GM18499 (cell line): ENCODE data around the gene RPS19BP1.
"Not testable (repeated sequence)": the region's sequence is repeated elsewhere in the genome, so short reads cannot be mapped to it uniquely, and the experiment has no call there.

ENCODE experiments used
- ATAC-seq: cut with Tn5 transposase; IDR thresholded peaks from one replicate; pipeline ENCODE4 v1.9.1; 2021; ENCODE audit warnings: moderate number of reproducible peaks; ENCODE audit not compliant: insufficient read depth, unreplicated experiment

Gene RPS19BP1

DNA sequence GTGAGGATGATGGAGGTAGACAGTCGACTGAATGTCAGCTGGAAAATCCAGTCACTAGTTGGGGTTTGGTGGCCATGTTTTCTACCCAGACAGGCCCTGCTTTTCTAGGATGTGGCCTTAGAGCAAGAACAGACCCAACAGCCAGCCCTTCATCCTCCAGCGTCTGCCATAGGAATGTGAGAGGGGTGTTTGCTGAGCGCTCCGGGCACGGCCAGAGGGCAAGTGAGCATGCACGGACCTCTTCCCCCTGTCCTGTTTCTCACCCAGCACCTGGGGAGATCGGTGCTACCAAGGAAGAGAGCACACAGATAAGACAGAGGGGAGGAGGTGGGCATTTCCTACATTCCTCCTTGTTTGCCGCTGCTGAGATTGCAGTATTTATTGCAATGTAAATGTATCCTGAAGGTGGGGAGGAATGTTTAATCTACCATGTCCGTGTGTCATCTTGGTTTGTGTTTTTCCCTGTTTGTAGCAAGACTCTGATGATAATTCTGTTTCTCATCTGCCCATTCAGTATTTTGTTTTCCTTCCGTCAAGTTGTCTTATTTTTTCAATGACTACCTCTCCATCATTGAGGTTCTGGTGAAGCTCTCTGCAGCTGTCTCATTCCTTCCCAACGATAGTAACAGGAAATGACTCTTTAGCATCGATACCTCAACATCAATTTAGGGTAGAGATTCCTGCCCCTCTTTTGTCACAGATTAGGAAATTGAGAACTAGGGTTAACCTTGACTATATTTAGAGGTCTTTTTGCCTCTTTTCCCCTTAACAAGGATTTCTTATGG lies 17.1 kb downstream of the RPS19BP1 start:
- no peak for ATAC-seq

DNA sequence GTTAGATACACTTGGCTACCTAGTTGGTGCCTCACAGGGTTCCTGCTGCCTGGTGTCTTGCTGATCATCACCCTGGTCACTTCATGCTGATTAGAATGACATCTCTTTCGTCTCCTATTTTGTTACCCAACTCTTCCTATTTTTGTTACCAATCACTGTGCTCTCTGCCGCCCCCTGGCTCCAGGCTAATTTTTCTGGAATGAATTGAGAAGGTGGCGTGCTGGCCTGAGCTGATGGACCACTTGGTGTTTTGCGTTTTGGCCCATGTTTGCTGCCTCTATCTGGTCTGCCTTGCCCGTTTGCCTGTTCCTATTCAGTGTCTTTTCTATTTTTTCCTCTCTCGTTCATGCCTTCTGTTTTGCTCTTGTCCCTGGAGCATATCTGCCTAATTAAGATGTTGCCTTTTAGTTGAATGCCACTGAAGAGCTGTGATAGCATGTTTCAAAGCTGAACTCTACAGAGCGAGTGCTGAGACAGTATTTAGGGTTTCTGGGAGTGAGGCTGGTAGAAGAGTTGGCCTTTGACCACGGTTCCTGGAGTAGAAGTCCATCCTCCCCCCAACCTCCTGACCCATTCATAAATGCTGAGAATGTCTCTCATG lies 18.1 kb downstream of the RPS19BP1 start:
- no peak for ATAC-seq

DNA sequence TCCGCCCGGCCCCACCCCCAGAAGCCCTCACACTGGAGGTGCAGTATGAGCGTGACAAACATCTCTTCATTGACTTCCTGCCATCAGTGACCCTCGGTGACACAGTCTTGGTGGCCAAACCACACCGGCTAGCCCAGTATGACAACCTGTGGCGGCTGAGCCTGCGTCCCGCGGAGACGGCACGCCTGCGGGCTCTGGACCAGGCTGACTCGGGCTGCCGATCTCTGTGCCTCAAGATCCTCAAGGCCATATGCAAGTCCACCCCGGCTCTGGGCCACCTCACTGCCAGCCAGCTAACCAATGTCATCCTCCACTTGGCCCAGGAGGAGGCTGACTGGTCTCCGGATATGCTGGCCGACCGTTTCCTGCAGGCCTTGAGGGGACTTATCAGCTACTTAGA lies 18.8 kb downstream of the RPS19BP1 start:
- no peak for ATAC-seq

- ATAC-seq, result no peak
Measured at GRCh38 chr22:39512026-39512425, 20.5 kb downstream of the RPS19BP1 start.

- no peak for ATAC-seq
Measured at GRCh38 chr22:39511226-39511625, 21.3 kb downstream of the RPS19BP1 start.

DNA sequence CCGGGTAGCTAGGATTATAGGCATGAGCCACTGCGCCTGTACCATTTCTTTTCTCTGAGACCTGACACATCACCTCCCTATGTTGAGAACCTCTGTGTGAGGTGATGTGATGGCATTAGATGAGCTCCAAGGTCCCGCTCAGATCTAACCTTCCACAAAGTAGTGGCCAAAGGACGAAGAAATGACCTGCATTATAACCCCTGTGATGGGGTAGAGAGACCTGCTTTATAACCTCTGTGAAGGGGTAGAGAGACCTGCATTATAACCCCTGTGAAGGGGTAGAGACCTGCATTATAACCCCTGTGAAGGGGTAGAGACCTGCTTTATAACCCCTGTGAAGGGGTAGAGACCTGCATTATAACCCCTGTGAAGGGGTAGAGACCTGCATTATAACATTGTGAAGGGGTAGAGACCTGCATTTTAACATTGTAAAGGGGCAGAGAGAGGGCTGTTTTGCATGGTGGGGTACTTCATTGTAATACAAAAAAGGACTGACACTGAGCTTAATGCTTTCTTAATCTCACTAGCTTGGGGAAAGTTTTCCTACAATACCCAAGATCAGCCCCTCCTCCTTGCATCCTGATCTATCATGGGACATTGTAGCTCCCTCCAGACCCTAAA lies 21.9 kb downstream of the RPS19BP1 start:
- no peak for ATAC-seq

DNA sequence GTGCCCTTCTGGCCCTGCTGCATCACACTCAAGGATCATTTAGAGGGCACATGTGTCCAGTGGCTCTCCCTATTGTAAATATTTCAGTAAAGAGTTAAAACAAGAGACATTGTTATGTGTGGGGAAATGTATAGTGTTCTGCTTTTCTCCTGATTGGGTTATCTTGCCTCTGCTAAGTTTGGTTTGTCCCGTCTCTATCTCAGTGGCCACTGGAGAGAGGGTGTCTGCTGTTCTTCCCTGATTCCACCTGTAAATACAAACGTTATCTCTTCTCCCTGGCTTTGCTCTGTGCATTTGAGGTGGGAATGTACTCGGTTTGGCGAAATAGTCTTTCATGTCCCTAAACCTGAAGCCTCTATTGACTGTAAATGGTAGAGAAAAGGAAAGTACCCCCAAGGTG lies 24.2 kb downstream of the RPS19BP1 start:
- no peak for ATAC-seq

GRCh38 chr22:39507021-39507420 lies 25.5 kb downstream of the RPS19BP1 start:
- ATAC-seq, result not testable (repeated sequence)

GRCh38 chr22:39504071-39504470 lies 28.5 kb downstream of the RPS19BP1 start:
- no peak for ATAC-seq

DNA sequence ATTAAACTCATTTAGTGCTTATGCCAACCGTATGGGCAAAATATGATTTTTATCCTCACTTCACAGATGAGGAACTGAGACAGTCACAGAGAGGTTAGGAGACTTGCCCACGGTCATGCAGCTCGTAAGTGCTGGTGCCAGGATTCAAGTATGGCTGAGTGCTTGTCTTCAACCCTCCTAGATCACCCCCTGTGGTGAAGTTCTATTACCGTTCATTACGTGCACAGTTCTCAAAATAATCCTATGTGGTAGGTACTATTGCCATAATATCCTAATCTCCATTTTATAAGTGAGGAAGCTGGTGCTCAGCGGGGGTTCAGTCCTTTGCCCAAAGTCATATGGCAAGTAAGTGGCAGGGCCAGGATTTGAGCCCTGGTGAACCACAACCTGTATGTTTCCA lies 28.9 kb downstream of the RPS19BP1 start:
- no peak for ATAC-seq

DNA sequence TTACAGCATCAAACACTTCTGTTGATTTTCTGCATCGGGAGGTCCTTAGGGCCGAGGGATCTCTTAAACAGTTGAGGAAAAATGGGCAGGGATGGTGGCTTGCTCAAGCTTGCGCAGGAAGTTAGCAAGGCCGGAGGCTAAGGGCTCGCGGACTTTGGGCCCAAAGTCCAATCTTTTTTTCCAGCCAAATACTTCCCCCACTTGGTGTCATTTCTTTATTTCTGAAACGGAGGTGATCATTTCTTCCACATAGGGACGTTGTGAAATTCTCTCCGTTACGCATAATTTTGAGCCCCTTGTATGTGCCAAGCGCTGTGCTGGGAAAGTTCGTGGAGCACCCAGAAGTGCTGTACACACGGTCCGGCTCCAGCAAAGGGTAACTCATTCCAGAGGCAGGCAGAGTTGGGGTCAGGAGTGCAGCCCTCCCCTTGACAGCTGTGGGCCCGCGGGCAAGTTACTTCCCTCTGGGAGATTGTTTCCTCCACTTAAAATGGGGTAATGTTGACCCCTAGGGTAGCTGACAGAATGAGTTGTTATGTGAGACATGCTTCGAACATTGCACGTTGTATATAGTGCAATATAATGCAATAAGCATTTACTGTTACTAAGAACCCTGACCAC lies 29.6 kb downstream of the RPS19BP1 start:
- ATAC-seq, result no peak

GRCh38 chr22:39502109-39502788 lies 30.3 kb downstream of the RPS19BP1 start, which contains the start of gene MIEF1:
TSS of gene MIEF1 (plus strand) at chr22:39502290. CDS start at chr22:39511295, 9,005 bp downstream.
- peak; percentile 61 for ATAC-seq

DNA sequence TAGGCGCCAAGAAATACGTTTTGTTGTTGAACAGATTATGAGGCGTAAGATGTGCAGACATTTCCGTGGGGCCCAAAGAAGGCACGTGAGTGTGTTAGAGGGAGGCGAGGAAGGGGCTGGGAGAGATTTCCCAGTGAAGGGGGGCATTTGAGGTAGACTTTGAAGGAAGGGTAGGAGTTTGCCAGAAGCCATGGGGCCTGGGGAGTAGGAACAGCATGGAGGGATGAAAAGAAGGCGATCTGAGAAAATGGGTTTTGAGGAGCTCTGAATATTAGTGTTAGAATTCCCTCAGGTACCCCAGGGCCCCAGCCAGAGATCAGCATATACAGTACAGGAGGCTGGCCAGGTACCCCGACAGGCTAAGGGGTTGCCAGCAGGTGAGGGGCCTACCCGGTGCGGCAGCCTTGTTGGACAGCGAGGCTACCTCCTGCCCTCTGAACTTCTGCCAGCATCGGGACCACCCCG lies 30.9 kb downstream of the RPS19BP1 start:
- ATAC-seq, result no peak

DNA sequence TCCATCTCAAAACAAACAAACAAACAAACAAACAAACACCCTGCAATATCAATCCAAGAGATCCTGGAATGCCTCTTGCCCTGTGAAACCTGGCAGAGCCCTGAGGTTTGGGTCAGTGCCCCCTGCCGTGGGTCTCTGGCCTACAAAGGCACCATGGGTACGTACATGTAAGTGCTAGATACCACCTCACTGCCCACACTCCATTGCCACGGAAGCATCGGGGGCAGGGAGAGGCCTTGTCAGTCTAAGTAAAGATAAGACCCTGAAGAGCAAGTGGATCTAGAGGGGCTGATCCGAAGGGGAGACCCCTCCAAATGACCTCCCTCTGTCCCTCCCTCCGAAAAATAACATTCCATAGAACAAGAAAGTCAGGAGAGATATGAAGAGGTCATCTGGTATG lies 32.4 kb downstream of the RPS19BP1 start:
- no peak for ATAC-seq

DNA sequence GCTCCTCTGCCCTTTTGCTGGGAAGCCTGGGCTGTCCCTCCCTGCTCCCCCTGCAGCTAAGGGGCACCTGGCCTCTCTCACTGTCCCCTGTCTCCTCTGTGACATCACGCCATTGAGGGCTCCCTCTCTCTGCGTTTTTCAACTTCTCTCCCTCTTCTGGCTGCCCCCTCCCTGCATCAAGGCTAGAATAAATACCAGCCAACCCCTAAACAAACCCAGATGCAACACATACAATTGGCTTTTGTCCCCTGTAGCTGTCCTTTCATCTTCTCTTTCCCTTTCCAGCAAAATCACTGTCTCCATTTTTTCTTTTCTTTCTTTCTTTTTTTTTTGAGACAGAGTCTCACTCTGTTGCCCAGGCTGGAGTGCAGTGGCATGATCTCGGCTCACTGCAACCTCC lies 33.7 kb downstream of the RPS19BP1 start:
- no peak for ATAC-seq

- ATAC-seq, result no peak
Measured at GRCh38 chr22:39498368-39498767, 34.2 kb downstream of the RPS19BP1 start.

GRCh38 chr22:39497429-39497828 lies 35.1 kb downstream of the RPS19BP1 start:
- no peak for ATAC-seq

DNA sequence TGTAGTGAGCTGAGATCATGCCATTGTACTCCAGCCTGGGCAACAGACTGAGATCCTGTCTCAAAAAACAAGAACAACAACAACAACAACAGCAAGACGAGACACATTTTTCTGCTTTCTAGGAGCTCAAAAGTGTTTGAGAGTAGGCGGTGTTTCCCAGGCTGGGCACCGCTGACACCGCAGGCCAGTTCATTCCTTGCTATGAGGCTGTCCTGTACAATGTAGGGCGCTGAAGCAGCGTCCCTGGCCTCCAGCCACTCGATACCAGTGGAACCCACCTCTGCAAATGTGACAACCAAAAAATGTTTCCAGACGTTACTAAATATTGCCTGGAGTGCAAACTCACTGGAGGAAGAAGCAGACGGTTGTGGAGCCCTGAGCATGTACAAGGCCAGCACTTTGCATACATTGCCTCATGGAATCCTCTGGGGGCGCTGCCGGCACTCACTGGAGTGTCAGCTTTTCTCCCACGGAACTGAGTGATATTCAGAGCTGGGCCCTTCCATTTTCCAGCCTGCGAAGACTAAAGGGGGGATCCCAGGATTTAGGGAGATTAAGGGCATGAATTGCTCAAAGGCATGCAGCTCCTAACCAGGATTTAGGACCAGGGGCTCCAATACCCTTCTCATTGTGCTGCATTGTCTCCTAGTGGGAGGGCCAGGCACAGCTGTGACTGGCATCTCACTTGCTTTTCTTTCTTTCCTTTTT lies 36.3 kb downstream of the RPS19BP1 start:
- ATAC-seq, result no peak

- ATAC-seq, result no peak
Measured at GRCh38 chr22:39494471-39495120, 38.0 kb downstream of the RPS19BP1 start.
